ENCODE measurements around the gene SH3RF3. TPM values are rescaled to one million over a fixed set of nuclear protein-coding genes. Genes with fewer than 3 reads are reported as not detected.

SH3RF3 gene
- total RNA-seq, 4 donors from 2014 or later = 5.3 to 10.0 (median 8.0) TPM

- TF ChIP-seq, protein P1, sequence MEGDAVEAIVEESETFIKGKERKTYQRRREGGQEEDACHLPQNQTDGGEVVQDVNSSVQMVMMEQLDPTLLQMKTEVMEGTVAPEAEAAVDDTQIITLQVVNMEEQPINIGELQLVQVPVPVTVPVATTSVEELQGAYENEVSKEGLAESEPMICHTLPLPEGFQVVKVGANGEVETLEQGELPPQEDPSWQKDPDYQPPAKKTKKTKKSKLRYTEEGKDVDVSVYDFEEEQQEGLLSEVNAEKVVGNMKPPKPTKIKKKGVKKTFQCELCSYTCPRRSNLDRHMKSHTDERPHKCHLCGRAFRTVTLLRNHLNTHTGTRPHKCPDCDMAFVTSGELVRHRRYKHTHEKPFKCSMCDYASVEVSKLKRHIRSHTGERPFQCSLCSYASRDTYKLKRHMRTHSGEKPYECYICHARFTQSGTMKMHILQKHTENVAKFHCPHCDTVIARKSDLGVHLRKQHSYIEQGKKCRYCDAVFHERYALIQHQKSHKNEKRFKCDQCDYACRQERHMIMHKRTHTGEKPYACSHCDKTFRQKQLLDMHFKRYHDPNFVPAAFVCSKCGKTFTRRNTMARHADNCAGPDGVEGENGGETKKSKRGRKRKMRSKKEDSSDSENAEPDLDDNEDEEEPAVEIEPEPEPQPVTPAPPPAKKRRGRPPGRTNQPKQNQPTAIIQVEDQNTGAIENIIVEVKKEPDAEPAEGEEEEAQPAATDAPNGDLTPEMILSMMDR (IDR thresholded peaks at IDR 0.05; ENCODE audit: low read depth) = no peak
Observed at GRCh38 chr2:109322111-109322510, 193.1 kb downstream of the SH3RF3 start.

GRCh38 chr2:109322641-109323040, 193.6 kb downstream of the SH3RF3 start:
- TF ChIP-seq, protein P1 (IDR thresholded peaks at IDR 0.05; ENCODE audit: low read depth) = no peak

GRCh38 chr2:109324861-109325260, 195.9 kb downstream of the SH3RF3 start:
- TF ChIP-seq, protein P1 (IDR thresholded peaks at IDR 0.05; ENCODE audit: low read depth) = no peak

GRCh38 chr2:109325570-109325969, 196.6 kb downstream of the SH3RF3 start:
- TF ChIP-seq, protein P1 (IDR thresholded peaks at IDR 0.05; ENCODE audit: low read depth) = no peak

- TF ChIP-seq, protein P1 (IDR thresholded peaks at IDR 0.05; ENCODE audit: low read depth) = no peak
Observed at GRCh38 chr2:109326306-109326705, 197.3 kb downstream of the SH3RF3 start.

DNA sequence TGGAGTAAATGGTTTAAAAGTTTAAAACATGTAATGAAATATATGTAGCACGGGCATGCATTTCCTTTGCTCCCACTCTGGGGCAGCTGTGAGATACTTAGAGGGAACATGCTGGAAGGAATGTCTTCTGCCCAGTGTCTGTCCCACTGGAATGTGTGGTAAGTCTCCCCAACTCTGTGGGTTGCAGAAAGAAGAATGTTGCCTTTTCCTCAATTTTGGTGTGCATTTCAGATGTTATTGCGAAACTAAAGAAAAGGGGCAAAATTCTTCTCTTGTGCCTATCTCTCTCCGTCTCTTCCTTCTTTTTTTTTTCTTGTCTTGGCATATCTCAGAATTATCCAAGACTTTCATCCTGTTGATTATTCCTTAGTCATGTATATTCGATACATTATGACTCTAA, 201.1 kb downstream of the SH3RF3 start:
- TF ChIP-seq, protein P1 (IDR thresholded peaks at IDR 0.05; ENCODE audit: low read depth) = no peak

DNA sequence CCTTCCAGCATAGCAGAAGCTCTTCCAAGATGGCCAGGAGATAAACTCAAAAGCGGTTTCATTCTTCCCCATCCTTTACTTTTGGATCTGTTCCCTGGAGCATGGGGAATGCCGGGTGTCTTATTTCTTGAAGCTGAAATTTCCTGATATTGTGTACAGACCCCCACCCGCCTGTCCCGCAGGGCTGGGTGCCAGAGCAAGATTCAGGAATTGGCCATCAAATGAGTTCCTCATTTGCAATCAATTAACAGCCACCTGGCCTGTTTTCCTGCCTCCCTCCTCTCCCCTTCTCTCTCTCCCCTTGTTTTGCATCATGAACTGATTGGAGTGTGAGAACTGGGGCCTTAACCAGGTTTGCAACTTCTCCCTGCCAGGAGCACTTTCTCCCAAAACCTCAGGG, 202.1 kb downstream of the SH3RF3 start:
- TF ChIP-seq, protein P1 (IDR thresholded peaks at IDR 0.05; ENCODE audit: low read depth) = no peak
